Cardiac muscle cell (in vitro differentiated cells and primary cell): ENCODE results near the gene STIM2. TPM values are rescaled to one million over a fixed set of nuclear protein-coding genes. Genes with fewer than 3 reads are reported as not detected.

Experiments used
- DNase-seq, 2 donors: peaks; one replicate each; pipeline versions ENCODE4 v3.0.0 to v3.0.0-alpha.2; 2010 to 2017; ENCODE audit warnings: low read depth in 1 of 2, low spot score in 1 of 2
- H3K27ac ChIP-seq: fragments of 200-600 bp; sonication (generic); 2 replicates; pipeline ENCODE4 v1.5.1; 2016
- H3K27me3 ChIP-seq: fragments of 200-600 bp; sonication (generic); 2 replicates; pipeline ENCODE4 v1.6.0; 2016; ENCODE audit warnings: control low read depth
- H3K36me3 ChIP-seq: fragments of 200-600 bp; sonication (generic); 2 replicates; pipeline ENCODE4 v1.5.1; 2016; ENCODE audit warnings: control low read depth
- H3K4me1 ChIP-seq: fragments of 200-600 bp; sonication (generic); 2 replicates; pipeline ENCODE4 v1.8.1; 2017; ENCODE audit warnings: low read depth, mild to moderate bottlenecking, mixed run types
- H3K4me3 ChIP-seq: fragments of 200-600 bp; sonication (generic); 2 replicates; pipeline ENCODE4 v1.5.1; 2016; ENCODE audit warnings: mild to moderate bottlenecking
- H3K9me3 ChIP-seq: fragments of 200-600 bp; sonication (generic); 2 replicates; pipeline ENCODE4 v1.5.1; 2017; ENCODE audit warnings: low read depth, mild to moderate bottlenecking, control low read depth
- CTCF ChIP-seq: IDR thresholded peaks from 2 replicates; pipeline ENCODE4 v1.5.1; 2012; ENCODE audit warnings: low read depth, mild to moderate bottlenecking, low read length
- polyA plus RNA-seq: library from polyadenylated mRNA; unstranded; fragments of >200 nt; fragmentation: Nextera tagmentation; extraction: Ambion mirVana; gene quantifications from 2 replicates; pipeline ENCODE4 v1.2.1, GENCODE V29; 2016
- total RNA-seq: library from RNA; depleted of rRNA; stranded (reverse); fragments of >200 nt; gene quantifications from 2 replicates; pipeline ENCODE4 v1.2.3, GENCODE V29; 2016

STIM2 gene
- total and polyA plus RNA-seq, 2 experiments from 2014 or later = 33.9 to 35.2 TPM

- no peak for DNase-seq
- peak overlapping the region; percentile 96 for H3K4me3 ChIP-seq
- TF ChIP-seq CTCF = no peak
- H3K27me3 ChIP-seq = no peaks in the 10 kb centered on the region
- peak overlapping the region; percentile 31 for H3K27ac ChIP-seq
- H3K9me3 ChIP-seq = no peaks in the 10 kb centered on the region
- H3K36me3 ChIP-seq = no peaks in the 10 kb centered on the region
- H3K4me1 ChIP-seq = peaks cover 19% of the 10 kb centered on the region
Observed at GRCh38 chr4:26859762-26860156, 882 bp upstream of the STIM2 start.

- Histone ChIP-seq H3K27ac (peak overlapping the region; percentile 91), H3K27me3 (no peaks in the 10 kb centered on the region)
- TF ChIP-seq CTCF = no peak
Observed at GRCh38 chr4:26860922-26861433, 337 bp downstream of the STIM2 start.

GRCh38 chr4:26861434-26862186, 969 bp downstream of the STIM2 start:
- no peak for TF ChIP-seq CTCF
- no peaks in the 10 kb centered on the region for H3K27me3 ChIP-seq
- peaks cover 25% of the 10 kb centered on the region for H3K4me1 ChIP-seq
- no peaks in the 10 kb centered on the region for H3K9me3 ChIP-seq
- peak overlapping the region; percentile 96 for H3K4me3 ChIP-seq
- no peaks in the 10 kb centered on the region for H3K36me3 ChIP-seq
- DNase-seq = peak; percentile 69 to 83
- H3K27ac ChIP-seq = peak overlapping the region; percentile 91

More at GRCh38 chr4:26860922-26861433, 337 bp downstream of the STIM2 start:
- Histone ChIP-seq H3K4me3 (peak overlapping the region; percentile 96), H3K9me3 (no peaks in the 10 kb centered on the region), H3K36me3 (no peaks in the 10 kb centered on the region), H3K4me1 (peaks cover 23% of the 10 kb centered on the region)
- DNase-seq = peak; percentile 72 to 74

- no peak for TF ChIP-seq CTCF
- Histone ChIP-seq H3K4me3 (peak overlapping the region; percentile 96), H3K27ac (peak overlapping the region; percentile 91), H3K9me3 (no peaks in the 10 kb centered on the region), H3K36me3 (no peaks in the 10 kb centered on the region), H3K4me1 (peaks cover 34% of the 10 kb centered on the region), H3K27me3 (no peaks in the 10 kb centered on the region)
- DNase-seq = no peak
Observed at GRCh38 chr4:26862381-26862915, 1.8 kb downstream of the STIM2 start.

- Histone ChIP-seq H3K36me3 (no peaks in the 10 kb centered on the region), H3K4me1 (peaks cover 43% of the 10 kb centered on the region), H3K4me3 (peak overlapping the region; percentile 2), H3K9me3 (no peaks in the 10 kb centered on the region), H3K27me3 (no peaks in the 10 kb centered on the region), H3K27ac (no peak overlapping the region)
- TF ChIP-seq CTCF = no peak
- no peak for DNase-seq
Observed at GRCh38 chr4:26863512-26863911, 2.9 kb downstream of the STIM2 start.
